ENCODE measurements around the gene GLI3.

GLI3 gene

GRCh38 chr7:41930538-41931262, 306.3 kb downstream of the GLI3 start:
- TF ChIP-seq TAF1 (IDR thresholded peaks at IDR 0.05; ENCODE audit: borderline replicate concordance, insufficient read depth, low read length) (no peak), FOXP2 (optimal IDR thresholded peaks at IDR 0.05; ENCODE audit: borderline replicate concordance, extremely low read depth, extremely low read length, insufficient read depth) (no peak), POLR2AphosphoS5 (IDR thresholded peaks at IDR 0.05; ENCODE audit: low read depth, low read length) (no peak), REST (IDR thresholded peaks at IDR 0.05; ENCODE audit: insufficient read depth in 1 of 2, low read depth in 2 of 2, low read length in 2 of 2) (no peak), SIN3A (IDR thresholded peaks at IDR 0.05; ENCODE audit: borderline replicate concordance, insufficient read depth, low read length) (no peak)

- TF ChIP-seq REST (IDR thresholded peaks at IDR 0.05; ENCODE audit: insufficient read depth in 1 of 2, low read depth in 2 of 2, low read length in 2 of 2), result no peak
- no peak for TF ChIP-seq TAF1 (IDR thresholded peaks at IDR 0.05; ENCODE audit: borderline replicate concordance, insufficient read depth, low read length)
- TF ChIP-seq SIN3A (IDR thresholded peaks at IDR 0.05; ENCODE audit: borderline replicate concordance, insufficient read depth, low read length), result no peak
- no peak for TF ChIP-seq FOXP2 (optimal IDR thresholded peaks at IDR 0.05; ENCODE audit: borderline replicate concordance, extremely low read depth, extremely low read length, insufficient read depth)
- TF ChIP-seq POLR2AphosphoS5 (IDR thresholded peaks at IDR 0.05; ENCODE audit: low read depth, low read length), result no peak
Observed at GRCh38 chr7:41928781-41929180, 308.2 kb downstream of the GLI3 start.

GRCh38 chr7:41928166-41928565, 308.8 kb downstream of the GLI3 start:
- TF ChIP-seq REST (IDR thresholded peaks at IDR 0.05; ENCODE audit: insufficient read depth in 1 of 2, low read depth in 2 of 2, low read length in 2 of 2) (no peak), TAF1 (IDR thresholded peaks at IDR 0.05; ENCODE audit: borderline replicate concordance, insufficient read depth, low read length) (no peak), SIN3A (IDR thresholded peaks at IDR 0.05; ENCODE audit: borderline replicate concordance, insufficient read depth, low read length) (no peak), POLR2AphosphoS5 (IDR thresholded peaks at IDR 0.05; ENCODE audit: low read depth, low read length) (no peak), FOXP2 (optimal IDR thresholded peaks at IDR 0.05; ENCODE audit: borderline replicate concordance, extremely low read depth, extremely low read length, insufficient read depth) (no peak)

- TF ChIP-seq TAF1 (IDR thresholded peaks at IDR 0.05; ENCODE audit: borderline replicate concordance, insufficient read depth, low read length), result no peak
- TF ChIP-seq SIN3A (IDR thresholded peaks at IDR 0.05; ENCODE audit: borderline replicate concordance, insufficient read depth, low read length), result no peak
- TF ChIP-seq FOXP2 (optimal IDR thresholded peaks at IDR 0.05; ENCODE audit: borderline replicate concordance, extremely low read depth, extremely low read length, insufficient read depth), result no peak
- TF ChIP-seq POLR2AphosphoS5 (IDR thresholded peaks at IDR 0.05; ENCODE audit: low read depth, low read length), result no peak
- no peak for TF ChIP-seq REST (IDR thresholded peaks at IDR 0.05; ENCODE audit: insufficient read depth in 1 of 2, low read depth in 2 of 2, low read length in 2 of 2)
Observed at GRCh38 chr7:41927380-41927779, 309.6 kb downstream of the GLI3 start.
